GM18526 (cell line): Measurements from ENCODE around the gene FYN.

Experiments
- POLR2A ChIP-seq: IDR thresholded peaks from 3 replicates; pipeline ENCODE4 v1.6.1; 2011; ENCODE audit not compliant: insufficient read length; ENCODE audit errors: extremely low read depth

Gene FYN

DNA sequence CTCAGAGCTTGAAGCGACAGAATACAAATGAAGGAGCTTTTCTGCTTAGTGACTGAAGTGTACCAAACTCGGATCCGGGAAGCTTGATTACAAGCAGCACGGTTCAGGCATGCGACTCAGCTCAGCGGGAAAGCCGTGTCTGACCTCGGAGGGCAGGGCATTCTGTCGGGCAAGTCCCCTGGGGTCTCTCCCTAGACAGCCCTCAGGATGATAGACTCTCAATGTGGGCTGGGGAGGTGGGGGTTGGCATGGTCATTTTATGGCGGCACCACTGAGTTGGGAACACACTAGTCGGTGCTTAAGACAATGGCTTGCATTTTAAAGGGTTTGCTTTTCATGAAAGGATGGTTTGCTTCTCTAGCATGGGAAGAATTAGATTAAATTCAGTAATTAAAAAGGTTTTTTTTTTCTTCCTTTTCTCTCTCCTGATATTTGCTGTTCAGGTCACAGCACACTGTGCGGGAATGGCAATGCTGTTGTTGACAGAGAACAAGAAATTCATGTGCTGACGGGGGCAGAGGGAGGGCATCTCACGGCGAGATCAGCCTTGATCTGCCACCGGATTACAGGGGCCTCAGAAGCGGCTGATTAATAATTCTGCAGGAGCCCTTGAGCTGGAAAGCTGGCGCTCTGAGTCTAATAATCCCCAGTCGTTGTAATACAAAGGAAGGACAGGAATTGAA, 186.9 kb downstream of the FYN start:
- no peak for TF ChIP-seq POLR2A

- TF ChIP-seq POLR2A, result no peak
Measured at GRCh38 chr6:111685526-111685925, 187.7 kb downstream of the FYN start.

DNA sequence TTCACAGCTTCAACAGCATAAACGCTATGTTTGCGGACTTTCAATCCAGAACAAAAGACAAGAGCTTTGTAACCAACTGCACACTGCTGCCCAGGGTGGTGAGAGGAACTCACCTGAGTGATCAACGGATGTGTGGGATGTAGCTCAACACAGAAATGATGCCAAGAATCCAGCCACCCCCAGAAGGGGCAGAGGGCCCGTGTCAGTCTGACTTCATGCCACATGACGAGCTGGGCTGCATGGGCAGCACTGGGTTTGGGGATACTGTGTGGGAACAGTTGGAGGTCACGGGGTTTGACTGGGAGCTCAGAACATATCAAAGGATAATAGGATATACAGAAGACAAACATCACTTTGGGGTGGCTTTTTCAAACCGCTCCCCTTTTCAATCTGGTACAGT, 188.2 kb downstream of the FYN start:
- TF ChIP-seq POLR2A, result no peak

GRCh38 chr6:111683749-111684267, 189.4 kb downstream of the FYN start:
- TF ChIP-seq POLR2A, result no peak

GRCh38 chr6:111683157-111683556, 190.1 kb downstream of the FYN start:
- TF ChIP-seq POLR2A, result no peak

DNA sequence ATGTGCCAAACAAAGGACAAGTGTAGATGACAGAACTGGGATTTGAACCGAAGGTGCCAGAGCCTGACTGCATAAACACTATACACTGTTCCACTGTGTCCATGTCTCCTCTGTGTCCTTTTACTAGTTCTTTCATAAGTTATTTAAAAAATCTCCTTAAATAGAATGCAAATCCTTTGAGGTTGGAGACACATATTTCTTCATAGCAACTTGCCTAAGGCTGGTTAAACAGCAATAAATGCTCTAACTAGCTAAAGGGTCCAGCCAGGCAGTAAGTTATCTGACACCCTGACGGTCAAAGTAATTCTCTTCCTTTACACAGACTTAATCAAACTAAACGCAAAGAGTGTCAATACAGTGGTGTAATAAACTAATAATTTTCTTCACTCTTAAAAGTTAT, 191.4 kb downstream of the FYN start:
- no peak for TF ChIP-seq POLR2A

DNA sequence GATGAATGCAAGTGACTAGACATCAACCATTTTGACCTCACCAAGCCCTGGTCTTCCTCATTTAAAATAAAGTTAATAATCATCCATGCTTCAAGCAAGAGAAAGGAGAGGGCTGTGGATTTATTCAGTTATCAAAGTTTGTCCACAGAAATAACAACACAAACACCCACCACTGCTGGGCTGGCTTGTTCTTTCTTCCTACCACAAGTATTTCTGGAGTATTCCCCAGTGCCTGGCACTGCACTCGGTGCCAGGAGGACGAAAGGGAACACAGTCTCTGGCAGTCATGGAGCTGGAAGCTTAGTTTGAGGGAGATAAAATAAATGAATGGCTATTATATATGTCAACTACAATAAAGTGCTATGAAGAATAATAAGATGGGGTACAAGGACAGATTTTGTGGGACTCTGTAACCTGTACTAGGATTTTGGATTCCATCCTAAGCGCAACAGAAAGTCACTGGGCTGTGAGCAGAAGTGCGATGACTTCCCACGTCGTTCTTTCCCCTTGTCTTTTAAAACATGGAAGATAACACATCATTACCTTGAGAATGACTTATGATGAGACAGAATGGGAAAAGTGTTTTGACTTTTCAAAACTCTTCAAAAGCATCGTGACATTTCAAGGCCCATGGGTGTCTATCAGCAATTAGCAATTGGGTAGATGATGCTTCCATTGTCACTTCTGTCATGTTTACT, 193.1 kb downstream of the FYN start:
- TF ChIP-seq POLR2A, result no peak

DNA sequence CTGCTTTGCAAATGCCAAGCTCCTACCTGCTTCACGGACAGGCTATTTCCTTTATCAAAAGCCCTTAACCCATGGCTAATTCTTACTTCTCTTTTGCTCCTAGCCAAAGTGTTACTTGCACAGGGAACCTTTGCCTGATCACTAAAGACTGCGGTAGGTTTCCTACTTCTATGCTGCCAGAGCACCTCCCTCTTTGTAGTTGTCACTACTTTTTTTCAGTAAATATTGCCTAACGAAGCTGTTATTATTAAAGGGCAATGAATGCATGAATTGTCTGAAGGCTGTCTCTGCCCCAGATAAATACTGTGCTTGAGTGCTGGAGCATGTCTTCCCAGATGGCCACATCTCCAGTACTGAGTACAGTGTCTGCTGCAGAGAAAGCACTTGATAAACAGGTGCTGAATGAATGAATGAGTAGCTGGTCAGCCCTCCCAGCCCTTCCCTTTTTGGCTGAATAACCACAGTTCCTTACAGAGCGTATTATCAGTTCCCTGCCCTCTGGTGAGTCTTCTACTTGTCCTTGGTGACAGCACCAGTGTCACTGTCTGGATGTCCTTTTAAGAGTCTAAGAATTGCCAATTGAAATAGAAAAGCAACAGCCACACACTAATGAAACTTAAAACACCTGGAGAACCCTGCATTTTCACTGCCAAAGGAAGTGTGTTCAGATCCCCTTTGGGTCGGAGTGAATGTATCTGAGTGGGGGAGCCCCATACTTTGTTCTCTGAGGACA, 194.0 kb downstream of the FYN start:
- no peak for TF ChIP-seq POLR2A

DNA sequence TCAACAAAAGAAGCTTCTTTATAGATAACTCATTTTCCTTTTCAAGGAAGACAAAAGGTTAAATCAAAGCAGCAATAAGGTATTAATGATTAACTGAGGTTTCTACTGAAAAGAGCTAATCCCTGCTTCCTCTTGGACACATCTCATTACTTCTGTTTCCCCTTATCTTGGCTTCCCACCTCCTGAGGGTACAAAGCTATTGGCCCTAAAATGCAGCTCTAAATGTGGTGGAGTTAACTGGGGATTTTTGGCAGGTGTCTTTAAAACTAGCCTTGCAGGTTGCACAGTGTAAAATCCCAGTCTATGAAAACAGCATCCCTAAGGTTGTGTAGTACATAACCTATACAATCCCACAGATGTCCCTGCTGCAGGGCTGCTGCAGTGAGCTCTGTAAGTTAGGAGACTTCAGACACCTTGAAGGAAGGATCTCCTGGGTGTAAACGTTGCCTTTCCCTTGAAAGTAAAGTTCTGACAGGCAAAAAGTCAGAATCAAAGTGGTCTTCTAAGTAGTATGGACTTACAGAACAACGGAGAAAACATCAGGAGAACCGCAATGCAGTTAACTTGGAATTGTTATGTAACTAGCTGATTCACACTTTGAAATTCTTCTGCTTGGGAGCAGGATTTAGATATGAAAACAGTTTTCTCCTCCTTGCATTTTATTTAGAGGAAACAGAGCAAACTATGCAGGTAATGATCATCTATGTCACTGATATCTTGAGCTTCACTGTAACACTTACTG, 195.8 kb downstream of the FYN start:
- TF ChIP-seq POLR2A, result no peak

DNA sequence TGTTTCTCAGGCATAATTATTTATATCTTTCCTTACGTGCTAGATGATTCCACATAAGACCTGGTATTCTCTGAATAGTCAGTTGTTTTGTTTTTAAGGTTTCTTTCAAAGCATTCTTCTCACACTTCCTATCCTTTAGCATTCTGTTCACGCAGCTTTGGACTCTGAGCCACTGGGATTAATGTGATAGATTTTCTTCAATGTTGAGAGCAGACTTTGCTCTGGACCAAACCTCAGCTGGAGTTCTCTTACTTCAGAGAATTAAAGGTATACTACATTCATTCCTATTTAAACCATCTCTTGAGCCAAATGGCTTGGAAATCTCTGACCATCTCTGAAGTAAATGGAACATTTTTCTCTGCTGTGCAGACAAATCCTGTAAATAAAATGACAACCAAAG, 196.9 kb downstream of the FYN start:
- no peak for TF ChIP-seq POLR2A

DNA sequence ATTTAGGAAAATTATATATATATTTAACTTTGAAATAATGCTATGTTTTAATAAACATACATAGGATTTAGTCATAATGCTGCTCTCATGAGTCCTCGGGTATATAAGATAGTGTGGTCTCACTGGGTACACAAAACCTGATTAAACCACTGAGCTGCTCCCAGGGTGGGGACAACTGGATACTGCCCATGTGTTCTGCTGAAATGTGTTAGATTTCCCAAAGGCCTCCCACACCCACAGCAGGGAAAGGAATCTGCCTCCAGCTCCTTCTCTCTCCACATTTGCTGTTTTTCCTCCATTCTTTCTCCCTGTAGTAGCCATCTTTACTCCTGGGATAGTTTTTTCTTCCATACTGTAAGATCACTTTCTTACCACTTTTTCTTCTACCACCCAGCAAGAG, 198.4 kb downstream of the FYN start:
- TF ChIP-seq POLR2A, result no peak

DNA sequence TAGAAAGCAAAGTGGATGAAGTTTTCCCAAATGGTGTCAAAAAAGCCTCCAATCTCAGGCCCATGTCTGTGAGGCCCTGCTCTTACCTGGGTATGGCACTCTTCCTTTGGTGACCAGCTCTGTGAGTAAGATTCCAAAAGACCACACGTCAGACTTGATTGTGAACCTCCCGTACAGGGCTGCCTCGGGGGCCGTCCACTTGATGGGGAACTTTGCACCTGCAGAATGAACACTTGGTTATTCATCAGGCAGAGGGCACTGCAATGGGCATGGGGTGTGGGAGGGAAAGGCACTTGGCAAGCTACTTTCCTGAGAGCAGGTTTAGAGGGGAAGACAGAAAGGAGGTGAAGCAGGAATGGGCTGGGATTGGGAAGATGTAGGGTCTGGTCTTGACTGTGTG, 198.8 kb downstream of the FYN start:
- no peak for TF ChIP-seq POLR2A

GRCh38 chr6:111673937-111674336, 199.3 kb downstream of the FYN start:
- no peak for TF ChIP-seq POLR2A

- TF ChIP-seq POLR2A, result no peak
Measured at GRCh38 chr6:111673532-111673931, 199.7 kb downstream of the FYN start.

DNA sequence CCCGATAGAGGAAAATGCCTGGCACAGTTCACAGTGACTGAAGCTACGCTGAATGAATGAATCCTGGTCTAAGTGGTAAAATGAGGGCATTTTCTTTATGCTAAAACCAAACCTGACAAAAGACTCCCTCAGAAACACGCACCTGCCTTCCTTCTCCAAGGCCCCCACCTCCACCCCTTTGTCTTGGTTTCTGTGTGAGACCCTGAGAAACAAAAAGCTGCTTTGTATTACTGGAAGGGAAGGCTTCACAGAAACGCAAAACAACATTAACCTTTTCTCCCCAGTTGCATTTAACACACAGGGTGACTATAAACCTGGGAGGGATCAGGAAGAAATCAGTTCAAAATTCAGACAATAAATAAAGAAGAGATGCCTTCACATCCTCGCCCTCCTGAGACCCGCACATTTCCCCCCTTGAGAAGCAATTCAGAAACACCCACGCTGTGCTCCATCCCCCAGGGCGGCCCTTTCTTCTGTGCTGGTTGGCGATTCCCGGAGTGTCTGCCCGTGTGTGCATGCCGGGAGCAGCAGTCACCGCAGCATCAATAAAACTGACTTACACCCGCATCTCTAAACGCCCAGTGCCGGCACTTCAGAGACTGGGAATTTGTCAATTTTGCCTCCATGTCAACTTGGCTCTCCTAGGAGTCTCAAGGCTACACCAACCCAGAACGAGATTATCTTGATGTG, 200.3 kb downstream of the FYN start:
- TF ChIP-seq POLR2A, result no peak
